GM13977 (cell line): ENCODE results near the gene SPARCL1.

Experiments
- DNase-seq: peaks from one replicate; pipeline ENCODE4 v3.0.0; 2012; ENCODE audit warnings: low spot score
- in situ Hi-C: fragments of 300-500 bp; cut with MboI; formaldehyde crosslinking; loops from one replicate; pipeline ENCODE4 v1.12.0; 2022; ENCODE audit warnings: low sequenced_read_pairs, low pct_unique_long_range_greater_than_20kb, mixed read lengths, inconsistent platforms; ENCODE audit not compliant: unreplicated experiment
- TF ChIP-seq, protein P1 (sequence below): IDR thresholded peaks from 2 replicates; pipeline ENCODE4 v1.5.1; 2012; ENCODE audit warnings: mild to moderate bottlenecking, control low read depth; ENCODE audit not compliant: insufficient read depth; ENCODE audit errors: extremely low read depth, missing control alignments

SPARCL1 gene

GRCh38 chr4:87530868-87531267, 1.7 kb upstream of the SPARCL1 start:
- TF ChIP-seq, protein P1, sequence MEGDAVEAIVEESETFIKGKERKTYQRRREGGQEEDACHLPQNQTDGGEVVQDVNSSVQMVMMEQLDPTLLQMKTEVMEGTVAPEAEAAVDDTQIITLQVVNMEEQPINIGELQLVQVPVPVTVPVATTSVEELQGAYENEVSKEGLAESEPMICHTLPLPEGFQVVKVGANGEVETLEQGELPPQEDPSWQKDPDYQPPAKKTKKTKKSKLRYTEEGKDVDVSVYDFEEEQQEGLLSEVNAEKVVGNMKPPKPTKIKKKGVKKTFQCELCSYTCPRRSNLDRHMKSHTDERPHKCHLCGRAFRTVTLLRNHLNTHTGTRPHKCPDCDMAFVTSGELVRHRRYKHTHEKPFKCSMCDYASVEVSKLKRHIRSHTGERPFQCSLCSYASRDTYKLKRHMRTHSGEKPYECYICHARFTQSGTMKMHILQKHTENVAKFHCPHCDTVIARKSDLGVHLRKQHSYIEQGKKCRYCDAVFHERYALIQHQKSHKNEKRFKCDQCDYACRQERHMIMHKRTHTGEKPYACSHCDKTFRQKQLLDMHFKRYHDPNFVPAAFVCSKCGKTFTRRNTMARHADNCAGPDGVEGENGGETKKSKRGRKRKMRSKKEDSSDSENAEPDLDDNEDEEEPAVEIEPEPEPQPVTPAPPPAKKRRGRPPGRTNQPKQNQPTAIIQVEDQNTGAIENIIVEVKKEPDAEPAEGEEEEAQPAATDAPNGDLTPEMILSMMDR = no peak
- in situ Hi-C loops = no loop called here

GRCh38 chr4:87530229-87530628, 1.1 kb upstream of the SPARCL1 start:
- TF ChIP-seq, protein P1 = no peak
- DNase-seq = no peak
- in situ Hi-C loops = no loop called here

More at GRCh38 chr4:87530868-87531267, 1.7 kb upstream of the SPARCL1 start:
- no peak for DNase-seq

GRCh38 chr4:87527431-87528220, 1.6 kb downstream of the SPARCL1 start:
- TF ChIP-seq, protein P1 = no peak
- in situ Hi-C loops = no loop called here
- no peak for DNase-seq

GRCh38 chr4:87525636-87526295, 3.4 kb downstream of the SPARCL1 start:
- TF ChIP-seq, protein P1 = no peak
- in situ Hi-C loops = no loop called here
- DNase-seq = no peak

- DNase-seq = no peak
- TF ChIP-seq, protein P1 = no peak
Observed at GRCh38 chr4:87524456-87524855, 4.7 kb downstream of the SPARCL1 start.

GRCh38 chr4:87523307-87523706, 5.9 kb downstream of the SPARCL1 start:
- TF ChIP-seq, protein P1 = no peak
- no peak for DNase-seq
- in situ Hi-C loops = no loop called here

More at GRCh38 chr4:87524456-87524855, 4.7 kb downstream of the SPARCL1 start:
- in situ Hi-C loops = no loop called here
